Fibroblast of mammary gland (primary cell): ENCODE data around the gene CORO1C.

ENCODE experiments used
- DNase-seq: peaks from one replicate; pipeline ENCODE4 v3.0.0-alpha.2; 2010; ENCODE audit warnings: low read depth
- H3K4me3 ChIP-seq: 2 replicates; pipeline ENCODE4 v1.5.1; 2011; ENCODE audit warnings: low read depth, mild to moderate bottlenecking, low read length, moderate library complexity; ENCODE audit not compliant: control insufficient read depth
- CTCF ChIP-seq: conservative IDR thresholded peaks from 2 replicates; pipeline ENCODE4 v1.5.1; 2011; ENCODE audit warnings: low read depth, low read length, inconsistent platforms; ENCODE audit not compliant: control insufficient read depth, insufficient read depth

The CORO1C gene

GRCh38 chr12:108642269-108642870, 88.9 kb downstream of the CORO1C start:
- no peak for TF ChIP-seq CTCF
- no peak for DNase-seq
- no peak overlapping the region for H3K4me3 ChIP-seq

GRCh38 chr12:108641446-108642268, 89.7 kb downstream of the CORO1C start:
- no peak overlapping the region for H3K4me3 ChIP-seq
- TF ChIP-seq CTCF, result no peak
- no peak for DNase-seq

GRCh38 chr12:108640802-108641445, 90.4 kb downstream of the CORO1C start:
- TF ChIP-seq CTCF, result no peak
- DNase-seq, result peak; percentile 47
- H3K4me3 ChIP-seq, result no peak overlapping the region

GRCh38 chr12:108638997-108639822, 92.1 kb downstream of the CORO1C start:
- H3K4me3 ChIP-seq, result no peak overlapping the region
- no peak for DNase-seq
- TF ChIP-seq CTCF, result no peak

- no peak overlapping the region for H3K4me3 ChIP-seq
- DNase-seq, result no peak
Observed at GRCh38 chr12:108638141-108638827, 93.0 kb downstream of the CORO1C start.

More at GRCh38 chr12:108638141-108638827, 93.0 kb downstream of the CORO1C start:
- no peak for TF ChIP-seq CTCF
